ENCODE measurements around the gene NGEF. TPM values are rescaled to one million over a fixed set of nuclear protein-coding genes. Genes with fewer than 3 reads are reported as not detected.

The NGEF gene
- total RNA-seq, 2 experiments from 2014 or later: 0.63 TPM; not detected in 1

DNA sequence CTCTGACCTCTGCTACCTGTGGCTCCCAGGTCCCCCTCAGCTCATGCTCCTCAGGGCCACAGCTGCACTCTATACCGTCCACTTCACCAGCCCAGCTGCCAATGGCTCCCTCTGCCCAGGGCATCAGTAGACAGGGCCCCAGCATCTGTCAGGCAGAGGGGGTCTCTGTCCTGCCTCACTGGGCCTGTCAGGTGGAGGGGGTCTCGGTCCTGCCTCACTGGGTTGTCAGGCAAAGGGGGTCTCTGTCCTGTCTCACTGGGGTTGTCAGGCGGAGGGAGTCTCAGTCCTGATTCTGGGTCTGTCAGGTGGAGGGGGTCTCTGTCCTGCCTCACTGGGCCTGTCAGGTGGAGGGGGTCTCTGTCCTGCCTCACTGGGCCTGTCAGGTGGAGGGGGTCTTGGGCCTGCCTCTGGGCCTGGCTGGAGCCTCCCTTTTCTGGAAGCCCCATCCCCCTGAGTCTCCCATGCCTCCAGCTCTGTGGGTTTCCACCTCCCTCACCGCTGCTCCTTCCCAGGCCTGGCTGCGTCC lies 123.1 kb downstream of the NGEF start:
- Mint-ChIP-seq H3K9me3 (no peaks in the 10 kb centered on the region), H3K27ac (no peak overlapping the region), H3K4me3 (no peak overlapping the region), H3K36me3 (ENCODE audit: low read depth) (no peaks in the 10 kb centered on the region), H3K27me3 (peaks cover 11% of the 10 kb centered on the region), H3K4me1 (ENCODE audit: low read depth) (no peaks in the 10 kb centered on the region)
- no peak for TF ChIP-seq CTCF (IDR thresholded peaks at IDR 0.05)
- DNase-seq (no peak), ATAC-seq (no peak)
- CTCF ChIA-PET: no interaction called here
- POLR2A ChIA-PET: no interaction called here
- intact Hi-C loops (cut with micrococcal nuclease): no loop called here

DNA sequence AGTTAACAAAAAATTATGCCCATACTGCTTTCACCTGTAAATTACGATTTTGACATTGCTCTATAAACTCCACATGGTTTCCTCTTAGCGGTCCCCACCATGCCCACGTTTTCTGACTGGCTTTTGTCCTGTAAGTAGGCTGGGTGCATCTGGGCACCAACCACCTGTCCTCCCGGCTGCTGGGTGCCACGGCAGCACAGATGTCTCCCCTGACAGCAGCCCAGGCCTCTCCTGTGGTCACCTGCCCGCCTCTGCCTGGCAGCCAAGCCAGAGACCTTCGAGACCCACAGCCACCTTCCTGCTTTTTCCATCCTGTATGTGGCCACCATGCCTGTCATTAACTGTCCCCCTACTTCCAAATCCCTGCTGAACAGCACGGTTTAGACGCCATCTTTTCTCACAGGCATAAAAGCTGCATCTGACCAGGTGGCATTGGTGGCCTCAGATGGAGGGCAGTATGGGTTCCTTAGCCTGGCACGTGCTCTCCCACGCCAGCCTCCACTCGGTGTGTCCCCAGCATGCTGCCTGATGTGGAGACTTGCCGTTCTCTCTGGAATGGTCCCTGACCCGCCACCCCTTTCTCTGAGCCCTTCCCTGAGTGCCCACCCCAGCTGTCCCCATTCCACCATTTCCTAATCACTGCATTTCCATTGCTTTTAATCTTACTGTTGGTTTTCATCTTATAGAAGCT lies 124.1 kb downstream of the NGEF start:
- ChIA-PET CTCF (no interaction called here), POLR2A (no interaction called here)
- Mint-ChIP-seq H3K27me3 (peaks cover 11% of the 10 kb centered on the region), H3K36me3 (ENCODE audit: low read depth) (no peaks in the 10 kb centered on the region), H3K4me3 (no peak overlapping the region), H3K4me1 (ENCODE audit: low read depth) (no peaks in the 10 kb centered on the region), H3K27ac (no peak overlapping the region), H3K9me3 (no peaks in the 10 kb centered on the region)
- DNase-seq (no peak), ATAC-seq (no peak)
- TF ChIP-seq CTCF (IDR thresholded peaks at IDR 0.05): no peak
- intact Hi-C loops (cut with micrococcal nuclease): no loop called here

DNA sequence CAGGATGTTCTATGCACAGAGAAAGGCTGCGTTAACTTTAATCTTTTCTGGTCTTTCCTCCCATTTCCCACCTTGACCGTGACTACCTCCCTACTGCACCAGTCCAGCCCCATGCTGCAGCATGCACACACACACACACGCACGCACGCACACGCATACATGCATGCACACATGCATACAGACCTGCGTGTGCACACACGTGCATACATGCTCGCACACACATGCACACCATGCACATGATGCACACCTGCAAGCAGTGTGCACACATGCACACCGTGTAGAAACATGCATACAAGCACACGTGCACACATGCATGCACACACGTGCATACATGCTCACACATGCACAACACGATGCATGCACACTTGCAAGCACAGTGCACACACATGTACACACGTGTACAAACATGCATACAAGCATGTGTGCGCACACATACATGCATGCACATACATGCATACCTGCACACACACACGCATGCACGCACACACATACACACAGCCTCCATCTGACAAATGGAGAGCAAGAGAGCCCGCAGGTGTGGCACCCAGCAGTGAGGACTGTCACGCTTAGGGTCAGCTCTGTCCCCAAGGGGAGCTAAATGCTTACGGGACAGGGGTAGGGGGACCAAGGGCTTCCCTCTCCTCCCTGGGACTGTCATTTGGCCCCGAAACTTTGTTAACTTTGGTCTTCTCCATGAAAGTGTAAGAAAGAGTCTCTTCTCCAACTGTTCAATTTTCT lies 124.8 kb downstream of the NGEF start:
- Mint-ChIP-seq H3K36me3 (ENCODE audit: low read depth) (no peaks in the 10 kb centered on the region), H3K4me1 (ENCODE audit: low read depth) (no peaks in the 10 kb centered on the region), H3K27me3 (peaks cover 11% of the 10 kb centered on the region), H3K27ac (no peak overlapping the region), H3K4me3 (no peak overlapping the region), H3K9me3 (no peaks in the 10 kb centered on the region)
- ATAC-seq: no peak
- no peak for DNase-seq
- no peak for TF ChIP-seq CTCF (IDR thresholded peaks at IDR 0.05)
- CTCF ChIA-PET: no interaction called here
- intact Hi-C loops (cut with micrococcal nuclease): no loop called here
- POLR2A ChIA-PET: no interaction called here

GRCh38 chr2:232887171-232887850 lies 125.7 kb downstream of the NGEF start:
- intact Hi-C loops (cut with micrococcal nuclease): no loop called here
- no peak for TF ChIP-seq CTCF (IDR thresholded peaks at IDR 0.05)
- Mint-ChIP-seq H3K4me3 (no peak overlapping the region), H3K4me1 (ENCODE audit: low read depth) (no peaks in the 10 kb centered on the region), H3K9me3 (no peaks in the 10 kb centered on the region), H3K27ac (no peak overlapping the region), H3K36me3 (ENCODE audit: low read depth) (no peaks in the 10 kb centered on the region), H3K27me3 (peaks cover 5% of the 10 kb centered on the region)
- ChIA-PET CTCF (interaction anchor here (0.9 kb wide), 1 partner anchor 16 kb away, joined by 3 read pairs; no protein-coding TSS in a partner anchor), POLR2A (no interaction called here)
- ATAC-seq (no peak), DNase-seq (no peak)

- H3K27ac Mint-ChIP-seq: no peak overlapping the region
- intact Hi-C loops (cut with micrococcal nuclease): no loop called here
- TF ChIP-seq CTCF (IDR thresholded peaks at IDR 0.05): no peak
- no peaks in the 10 kb centered on the region for H3K4me1 Mint-ChIP-seq (ENCODE audit: low read depth)
- H3K36me3 Mint-ChIP-seq (ENCODE audit: low read depth): no peaks in the 10 kb centered on the region
- ChIA-PET POLR2A (no interaction called here), CTCF (no interaction called here)
- peaks cover 5% of the 10 kb centered on the region for H3K27me3 Mint-ChIP-seq
- no peaks in the 10 kb centered on the region for H3K9me3 Mint-ChIP-seq
- ATAC-seq: no peak
- no peak for DNase-seq
- H3K4me3 Mint-ChIP-seq: no peak overlapping the region
These were observed 126.4 kb downstream of the NGEF start for GRCh38 chr2:232886632-232887031.
